Endothelial cell of umbilical vein (primary cell): ENCODE results near the gene ITGB3.

ENCODE experiments used
- EZH2 ChIP-seq: IDR thresholded peaks from 2 replicates; pipeline ENCODE4 v1.6.1; 2012; ENCODE audit warnings: borderline replicate concordance, low read depth, mild to moderate bottlenecking, moderate library complexity, low read length, inconsistent platforms; ENCODE audit not compliant: severe bottlenecking
- FOS ChIP-seq: IDR thresholded peaks from 2 replicates; pipeline ENCODE4 v1.6.1; 2011; ENCODE audit warnings: mild to moderate bottlenecking, low read length, moderate library complexity, borderline replicate concordance; ENCODE audit not compliant: insufficient read depth
- MYC ChIP-seq: IDR thresholded peaks from one replicate; pipeline ENCODE4 v1.6.1; 2011; ENCODE audit warnings: mild to moderate bottlenecking, low read depth, low read length
- POLR2A ChIP-seq: IDR thresholded peaks from 2 replicates; pipeline ENCODE4 v1.6.1; 2012; ENCODE audit warnings: low read depth, mild to moderate bottlenecking, control low read depth, low read length
- POLR2AphosphoS5 ChIP-seq: IDR thresholded peaks from 2 replicates; pipeline ENCODE4 v1.6.1; 2012; ENCODE audit warnings: low read depth, mild to moderate bottlenecking, control low read depth, low read length, moderate library complexity; ENCODE audit not compliant: insufficient read depth
- TF ChIP-seq, protein P1 (sequence below), 2 donors: IDR thresholded peaks; 1 replicate in 1 of 2; 2 replicates in 1 of 2; pipeline ENCODE4 v1.5.1; 2011; ENCODE audit warnings: low read length in 2 of 2, mild to moderate bottlenecking in 2 of 2, moderate library complexity in 2 of 2, control low read depth in 1 of 2, inconsistent platforms in 1 of 2, low read depth in 1 of 2; ENCODE audit not compliant: insufficient read depth in 1 of 2; ENCODE audit errors: extremely low read depth in 1 of 2
- TF ChIP-seq, protein P2 (sequence below): IDR thresholded peaks from 2 replicates; pipeline ENCODE4 v1.6.1; 2011; ENCODE audit not compliant: insufficient read depth, insufficient read length

GRCh38 chr17:47222047-47222446 lies 31.6 kb upstream of the ITGB3 start:
- TF ChIP-seq, protein P1, sequence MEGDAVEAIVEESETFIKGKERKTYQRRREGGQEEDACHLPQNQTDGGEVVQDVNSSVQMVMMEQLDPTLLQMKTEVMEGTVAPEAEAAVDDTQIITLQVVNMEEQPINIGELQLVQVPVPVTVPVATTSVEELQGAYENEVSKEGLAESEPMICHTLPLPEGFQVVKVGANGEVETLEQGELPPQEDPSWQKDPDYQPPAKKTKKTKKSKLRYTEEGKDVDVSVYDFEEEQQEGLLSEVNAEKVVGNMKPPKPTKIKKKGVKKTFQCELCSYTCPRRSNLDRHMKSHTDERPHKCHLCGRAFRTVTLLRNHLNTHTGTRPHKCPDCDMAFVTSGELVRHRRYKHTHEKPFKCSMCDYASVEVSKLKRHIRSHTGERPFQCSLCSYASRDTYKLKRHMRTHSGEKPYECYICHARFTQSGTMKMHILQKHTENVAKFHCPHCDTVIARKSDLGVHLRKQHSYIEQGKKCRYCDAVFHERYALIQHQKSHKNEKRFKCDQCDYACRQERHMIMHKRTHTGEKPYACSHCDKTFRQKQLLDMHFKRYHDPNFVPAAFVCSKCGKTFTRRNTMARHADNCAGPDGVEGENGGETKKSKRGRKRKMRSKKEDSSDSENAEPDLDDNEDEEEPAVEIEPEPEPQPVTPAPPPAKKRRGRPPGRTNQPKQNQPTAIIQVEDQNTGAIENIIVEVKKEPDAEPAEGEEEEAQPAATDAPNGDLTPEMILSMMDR (IDR thresholded peaks at IDR 0.05; ENCODE audit: extremely low read depth in 1 of 2, insufficient read depth in 1 of 2, low read depth in 1 of 2, low read length in 2 of 2) = no peak
- TF ChIP-seq EZH2 = no peak
- no peak for TF ChIP-seq POLR2AphosphoS5
- no peak for TF ChIP-seq POLR2A
- TF ChIP-seq, protein P2, sequence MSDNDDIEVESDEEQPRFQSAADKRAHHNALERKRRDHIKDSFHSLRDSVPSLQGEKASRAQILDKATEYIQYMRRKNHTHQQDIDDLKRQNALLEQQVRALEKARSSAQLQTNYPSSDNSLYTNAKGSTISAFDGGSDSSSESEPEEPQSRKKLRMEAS = no peak
- no peak for TF ChIP-seq FOS
- TF ChIP-seq MYC = no peak
